HG03025 (cell line): Measurements from ENCODE around the gene LINGO3.
"Not testable (repeated sequence)": the region's sequence is repeated elsewhere in the genome, so short reads cannot be mapped to it uniquely, and the experiment has no call there.

Experiments used
- ATAC-seq: cut with Tn5 transposase; IDR thresholded peaks from one replicate; pipeline ENCODE4 v1.9.1; 2021; ENCODE audit warnings: mild to moderate bottlenecking, moderate library complexity; ENCODE audit not compliant: unreplicated experiment, low FRiP score

Gene LINGO3

DNA sequence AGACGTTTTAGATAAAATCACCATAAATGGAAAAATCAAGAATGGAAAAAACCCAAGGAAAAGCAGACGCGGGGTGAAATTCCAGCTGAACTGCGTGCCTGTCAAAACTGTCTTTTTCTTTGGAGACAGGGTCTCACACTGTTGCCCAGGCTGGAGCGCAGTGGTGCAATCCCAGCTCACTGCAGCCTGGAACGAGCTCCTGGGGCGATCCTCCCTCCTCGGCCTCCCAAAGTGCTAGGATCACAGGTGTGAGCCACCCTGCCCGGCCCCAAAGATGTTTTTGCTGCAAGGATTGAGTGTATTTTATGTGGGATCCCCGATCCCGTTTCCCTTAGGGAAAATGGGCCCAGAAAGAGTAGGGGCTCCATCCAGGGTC is 25.1 kb downstream of the LINGO3 start:
- no peak for ATAC-seq

GRCh38 chr19:2282062-2282861 is 25.7 kb downstream of the LINGO3 start, which contains the start of gene PEAK3:
PEAK3 (minus strand) TSS chr19:2282175; CDS start chr19:2280931, 1,244 bp downstream.
- no peak for ATAC-seq

DNA sequence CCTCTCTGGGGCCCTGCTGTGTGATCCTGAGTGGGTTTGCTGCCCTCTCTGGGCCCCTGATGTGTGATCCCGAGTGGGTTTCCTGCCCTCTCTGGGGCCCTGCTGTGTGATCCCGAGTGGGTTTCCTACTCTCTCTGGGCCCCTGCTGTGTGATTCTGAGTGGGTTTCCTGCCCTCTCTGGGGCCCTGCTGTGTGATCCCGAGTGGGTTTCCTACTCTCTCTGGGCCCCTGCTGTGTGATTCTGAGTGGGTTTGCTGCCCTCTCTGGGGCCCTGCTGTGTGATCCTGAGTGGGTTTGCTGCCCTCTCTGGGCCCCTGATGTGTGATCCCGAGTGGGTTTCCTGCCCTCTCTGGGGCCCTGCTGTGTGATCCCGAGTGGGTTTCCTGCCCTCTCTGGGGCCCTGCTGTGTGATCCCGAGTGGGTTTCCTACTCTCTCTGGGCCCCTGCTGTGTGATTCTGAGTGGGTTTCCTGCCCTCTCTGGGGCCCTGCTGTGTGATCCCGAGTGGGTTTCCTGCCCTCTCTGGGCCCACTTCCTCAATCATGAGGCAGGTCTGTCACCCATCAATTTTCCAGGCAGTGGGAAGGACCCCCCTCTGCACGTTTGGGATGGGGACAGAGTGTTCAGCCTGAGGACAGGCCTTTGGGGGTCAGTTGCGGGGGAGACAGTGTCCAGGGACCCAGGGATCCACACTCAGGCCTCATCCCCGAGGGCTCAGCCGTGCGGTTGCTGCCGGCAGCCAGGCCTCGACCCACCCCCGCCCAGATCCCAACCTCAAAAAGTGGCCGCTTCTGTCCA is 26.5 kb downstream of the LINGO3 start:
- ATAC-seq: not testable (repeated sequence)

DNA sequence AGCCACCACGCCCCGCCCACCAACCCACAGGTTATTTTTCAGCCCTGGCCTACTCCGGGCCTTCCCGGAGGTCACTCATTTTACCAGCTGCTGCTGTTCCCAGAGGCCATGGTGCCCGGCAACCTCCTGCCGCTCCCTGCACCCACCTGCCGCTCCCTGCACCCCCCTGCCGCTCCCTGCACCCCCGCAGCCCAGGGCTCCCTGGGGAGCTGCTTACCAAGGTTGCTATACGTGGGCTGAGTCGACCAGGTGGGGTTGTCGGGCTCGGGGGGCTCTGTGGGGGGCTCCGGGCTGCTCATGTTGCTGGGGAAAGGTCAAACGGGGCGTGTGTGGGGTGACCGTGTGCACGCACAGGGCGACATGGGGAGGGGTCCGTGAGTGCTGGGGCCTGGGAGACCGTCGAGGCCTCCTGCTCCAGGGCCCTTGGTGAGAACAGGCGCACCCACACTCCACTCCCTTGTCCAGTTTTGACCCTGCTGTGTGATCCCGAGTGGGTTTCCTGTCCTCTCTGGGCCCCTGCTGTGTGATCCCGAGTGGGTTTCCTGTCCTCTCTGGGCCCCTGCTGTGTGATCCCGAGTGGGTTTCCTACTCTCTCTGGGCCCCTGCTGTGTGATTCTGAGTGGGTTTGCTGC is 27.2 kb downstream of the LINGO3 start:
- ATAC-seq: no peak

DNA sequence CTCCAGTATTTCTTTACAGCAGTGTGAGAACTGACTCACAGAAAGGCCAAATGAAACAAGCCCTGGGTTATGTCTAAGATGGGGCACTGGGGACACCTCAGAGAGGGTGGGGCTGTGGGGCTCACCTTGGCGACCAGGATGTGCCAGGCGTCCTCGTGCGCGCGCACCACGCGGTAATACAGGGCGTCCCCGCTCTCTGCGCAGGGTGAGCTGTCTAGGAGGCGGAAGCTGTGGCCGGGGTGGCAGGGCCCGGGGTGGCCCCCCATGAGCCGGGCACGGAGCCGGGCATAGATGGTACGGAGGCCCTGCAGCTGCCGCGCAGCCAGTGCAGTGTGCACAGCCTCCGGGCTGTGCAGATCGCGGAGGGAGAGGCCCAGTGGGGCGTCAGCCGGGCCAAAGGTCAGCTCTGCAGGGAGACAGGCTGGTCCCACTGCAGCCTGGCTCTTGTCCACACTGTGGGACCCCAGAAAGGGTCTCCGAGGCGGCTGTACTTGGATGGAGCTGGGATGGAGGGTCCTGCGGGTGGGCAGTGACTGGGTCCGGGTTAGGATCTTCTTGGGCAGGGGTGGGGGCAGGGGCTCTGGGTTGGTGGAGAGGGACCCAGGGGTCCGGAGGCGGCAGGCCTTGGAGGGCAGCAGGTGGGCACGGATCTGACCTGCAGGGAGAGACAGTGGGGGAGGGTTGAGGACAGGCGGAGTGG is 29.3 kb downstream of the LINGO3 start:
- ATAC-seq: no peak

- ATAC-seq: no peak
Observed at GRCh38 chr19:2277138-2277537, 30.8 kb downstream of the LINGO3 start.

DNA sequence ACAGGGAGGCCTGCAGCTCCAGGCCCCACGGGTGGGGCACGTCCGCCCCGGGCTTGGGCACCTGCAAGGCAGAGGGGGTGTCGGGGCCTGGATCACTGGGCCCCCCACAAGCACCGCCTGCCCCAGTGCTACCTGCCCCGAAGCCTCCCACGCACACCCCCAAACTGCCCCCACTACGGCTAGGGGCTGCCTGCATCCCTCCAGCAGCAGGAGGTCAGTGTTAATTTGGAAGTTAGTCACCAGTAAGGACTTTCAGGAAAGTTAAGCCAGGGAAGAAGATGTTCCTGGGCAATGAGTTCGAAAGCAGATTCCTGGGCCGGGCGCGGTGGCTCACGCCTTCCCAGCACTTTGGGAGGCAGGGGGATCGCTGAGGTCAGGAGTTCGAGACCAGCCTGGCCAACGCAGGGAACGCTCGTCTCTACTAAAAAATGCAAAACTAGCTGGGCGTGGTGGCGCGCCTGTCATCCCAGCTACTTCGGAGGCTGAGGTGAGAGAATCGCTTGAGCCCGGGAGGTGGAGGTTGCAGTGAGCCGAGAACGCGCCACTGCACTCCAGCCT is 31.4 kb downstream of the LINGO3 start:
- ATAC-seq: no peak

DNA sequence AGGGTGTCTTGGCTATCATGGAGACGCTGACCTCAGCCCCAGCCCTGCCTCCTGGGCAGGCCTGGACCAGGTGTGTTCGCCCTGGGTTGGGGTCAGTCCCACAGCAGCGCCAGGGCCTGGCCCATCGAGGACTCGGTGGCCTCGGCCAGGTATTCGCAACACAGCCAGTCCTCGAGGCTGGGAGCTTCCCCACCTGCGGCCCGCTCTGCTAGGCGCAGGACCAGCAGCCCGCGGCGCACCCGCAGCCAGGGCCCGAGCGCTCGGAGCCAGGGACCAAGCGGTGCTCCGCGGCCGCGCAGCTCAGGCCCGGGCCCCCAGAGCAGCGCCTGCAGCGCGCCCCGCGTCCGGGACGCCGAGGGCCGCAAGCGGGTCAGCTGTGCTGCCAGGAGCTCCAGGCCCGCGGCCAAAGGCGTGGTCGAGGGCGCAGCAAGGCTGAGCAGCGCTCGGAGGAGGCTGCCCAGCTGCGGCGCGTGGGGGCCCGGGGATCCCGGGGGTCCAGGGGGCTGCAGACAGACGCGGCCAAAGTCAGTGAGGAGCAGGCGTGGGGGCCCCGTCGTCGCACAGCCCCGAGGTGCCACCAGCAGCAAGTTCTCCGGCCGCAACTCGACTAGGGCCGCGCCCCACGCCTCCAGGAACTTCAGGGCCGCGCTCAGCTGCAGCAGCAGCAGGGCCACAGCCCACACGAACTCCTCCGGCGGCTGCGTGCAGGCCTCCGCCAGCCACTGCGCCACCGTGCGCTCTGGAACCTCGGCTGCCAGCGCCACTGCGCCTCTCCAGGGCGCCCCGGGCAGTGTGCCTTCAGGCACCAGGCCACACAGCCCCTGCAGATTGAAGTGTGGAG is 32.1 kb downstream of the LINGO3 start:
- ATAC-seq: no peak

- ATAC-seq: no peak
Observed at GRCh38 chr19:2274931-2275535, 32.9 kb downstream of the LINGO3 start.

- no peak for ATAC-seq
Observed at GRCh38 chr19:2274185-2274711, 33.7 kb downstream of the LINGO3 start.

DNA sequence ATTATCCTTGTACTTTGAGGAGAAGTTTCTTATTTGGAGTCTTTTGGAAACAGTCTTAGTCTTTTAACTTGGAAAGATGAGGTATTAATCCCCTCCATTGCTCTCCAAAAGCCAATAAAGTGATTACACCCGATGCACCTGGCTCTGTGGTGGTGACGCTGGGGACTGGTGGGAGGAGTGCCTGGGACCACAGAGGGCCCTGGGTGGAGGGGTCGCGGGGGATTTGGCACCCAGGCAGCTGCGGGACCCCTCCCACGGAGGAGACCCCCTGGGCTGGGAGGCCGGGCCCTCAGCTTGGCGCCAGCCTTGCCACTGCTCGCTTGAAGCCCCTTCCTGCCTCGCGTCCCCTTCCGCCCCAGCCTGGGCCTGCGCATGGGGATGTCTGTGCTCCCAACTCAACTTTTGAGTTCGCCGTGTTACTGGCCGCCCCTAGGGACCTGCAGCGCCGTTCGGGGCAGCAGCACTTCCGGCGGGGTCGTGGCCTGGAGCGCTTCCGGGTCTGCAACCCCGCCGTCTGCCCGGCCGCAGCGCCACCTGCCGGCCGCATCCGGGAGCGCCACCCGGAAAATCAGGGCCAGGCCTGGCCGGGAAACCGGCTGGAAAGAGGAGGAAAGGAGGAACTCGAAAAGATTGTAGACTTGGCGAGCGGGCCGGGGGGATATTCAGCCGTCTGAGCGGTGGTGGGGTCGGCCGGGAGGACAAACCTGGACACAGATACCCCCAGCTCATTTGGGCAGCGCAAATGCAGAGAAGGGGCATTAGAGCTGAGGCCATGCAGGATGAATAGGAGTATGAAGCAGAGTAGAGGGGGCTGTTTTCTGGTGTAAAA is 34.4 kb downstream of the LINGO3 start:
- no peak for ATAC-seq

DNA sequence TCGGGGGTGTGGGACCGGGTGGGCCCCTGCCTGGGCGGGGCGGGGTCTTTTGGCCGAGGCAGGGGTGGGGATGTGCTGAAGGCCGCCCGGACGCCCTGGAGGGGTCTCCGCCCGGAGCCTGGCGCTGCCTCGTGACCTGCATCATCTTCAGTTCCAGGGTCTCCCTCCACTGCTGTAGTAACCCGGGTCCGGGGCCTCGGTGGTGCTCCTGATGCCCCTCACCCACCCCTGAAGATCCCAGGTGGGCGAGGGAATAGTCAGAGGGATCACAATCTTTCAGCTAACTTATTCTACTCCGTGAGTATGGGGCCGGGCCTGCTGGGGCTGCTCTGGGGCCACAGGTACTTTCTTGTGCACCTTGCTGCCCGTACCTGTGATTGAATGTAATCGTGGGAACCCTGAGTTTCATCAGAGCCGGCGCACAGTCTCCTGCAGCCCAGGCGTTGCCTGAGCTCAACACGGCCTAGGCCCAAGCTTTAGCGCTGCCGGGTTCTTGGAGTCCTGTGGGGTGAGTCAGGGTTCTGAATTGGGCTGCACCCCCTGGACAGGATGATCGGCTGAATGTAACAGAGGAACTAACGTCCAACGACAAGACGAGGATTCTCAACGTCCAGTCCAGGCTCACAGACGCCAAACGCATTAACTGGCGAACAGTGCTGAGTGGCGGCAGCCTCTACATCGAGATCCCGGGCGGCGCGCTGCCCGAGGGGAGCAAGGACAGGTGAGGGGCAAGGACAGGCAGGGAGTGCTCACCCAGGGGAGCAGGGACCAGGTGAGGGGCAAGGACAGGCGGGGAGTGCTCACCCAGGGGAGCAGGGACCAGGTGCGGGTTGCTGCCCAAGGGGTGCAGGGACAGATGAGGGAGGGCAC is 36.5 kb downstream of the LINGO3 start:
- no peak for ATAC-seq

DNA sequence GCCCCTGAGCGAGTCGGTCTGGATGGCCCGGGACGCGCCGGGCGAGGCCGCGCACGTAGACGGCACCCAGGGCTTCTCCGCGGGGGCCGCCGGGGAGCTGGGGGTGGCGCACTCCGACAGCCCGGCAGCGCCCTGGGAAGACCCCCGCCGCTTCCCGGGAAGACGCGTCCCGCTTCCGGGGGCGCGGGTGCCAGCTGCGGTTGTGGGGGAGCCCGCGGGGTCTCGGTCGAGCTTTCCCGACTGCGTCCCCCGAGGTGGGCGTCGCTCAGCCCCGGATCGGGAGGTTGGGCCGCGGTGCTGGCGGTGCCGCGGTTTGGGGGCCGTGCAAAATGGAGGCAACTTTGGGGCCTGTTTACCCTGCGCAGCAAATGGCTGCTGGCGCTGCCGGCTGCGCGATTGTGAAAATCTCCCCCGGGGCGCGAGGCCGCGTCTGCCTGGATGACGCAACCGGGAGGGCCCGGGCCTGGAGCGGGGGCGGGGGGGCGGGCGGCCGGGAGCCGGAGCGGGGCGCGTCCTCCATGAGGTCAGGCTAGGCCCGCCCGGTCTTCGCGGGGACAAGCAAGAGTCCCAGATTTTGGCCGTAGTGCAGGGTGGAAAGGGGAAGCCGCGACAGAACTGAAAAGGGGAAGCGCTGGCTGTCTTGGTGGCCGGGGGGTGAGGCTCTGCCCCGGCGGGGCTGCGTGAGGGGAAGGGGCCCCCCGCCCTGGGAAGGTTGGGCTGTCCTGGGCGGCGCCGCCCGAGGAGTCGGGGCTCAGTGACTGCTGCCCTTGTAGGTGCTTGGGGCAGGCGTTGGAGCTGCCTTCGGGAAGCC is 37.3 kb downstream of the LINGO3 start:
- ATAC-seq: no peak

GRCh38 chr19:2270157-2270422 is 37.9 kb downstream of the LINGO3 start:
- ATAC-seq: no peak

GRCh38 chr19:2269244-2270156 is 38.5 kb downstream of the LINGO3 start:
- peak; percentile 63 for ATAC-seq
